IMR-90 (cell line): ENCODE results near the gene NPAS3.

Experiments used
- BHLHE40 ChIP-seq: fragments of 150-350 bp; IDR thresholded peaks from 2 replicates; pipeline ENCODE4 v1.6.1; 2016; ENCODE audit warnings: mild to moderate bottlenecking, low read depth, low read length
- CEBPB ChIP-seq: IDR thresholded peaks from 2 replicates; pipeline ENCODE4 v1.6.1; 2012; ENCODE audit warnings: low read depth, low read length, improper control_type of control experiment
- CHD1 ChIP-seq: IDR thresholded peaks from 2 replicates; pipeline ENCODE4 v1.6.1; 2012; ENCODE audit warnings: low read depth, low read length, improper control_type of control experiment
- MAFK ChIP-seq: IDR thresholded peaks from 2 replicates; pipeline ENCODE4 v1.6.1; 2012; ENCODE audit warnings: low read depth, low read length, improper control_type of control experiment
- MAZ ChIP-seq: IDR thresholded peaks from 2 replicates; pipeline ENCODE4 v1.6.1; 2012; ENCODE audit warnings: low read depth, mild to moderate bottlenecking, low read length, improper control_type of control experiment, moderate library complexity, borderline replicate concordance
- MXI1 ChIP-seq: IDR thresholded peaks from 2 replicates; pipeline ENCODE4 v1.6.1; 2012; ENCODE audit warnings: low read depth, mild to moderate bottlenecking, low read length, moderate library complexity, borderline replicate concordance
- POLR2A ChIP-seq: IDR thresholded peaks from 2 replicates; pipeline ENCODE4 v1.6.1; 2012; ENCODE audit warnings: mild to moderate bottlenecking, low read depth, low read length
- RAD21 ChIP-seq: IDR thresholded peaks from 2 replicates; pipeline ENCODE4 v1.6.1; 2012; ENCODE audit warnings: low read length, improper control_type of control experiment
- RCOR1 ChIP-seq: IDR thresholded peaks from 2 replicates; pipeline ENCODE4 v1.6.1; 2012; ENCODE audit warnings: mild to moderate bottlenecking, low read length, improper control_type of control experiment; ENCODE audit not compliant: insufficient replicate concordance
- RFX5 ChIP-seq: IDR thresholded peaks from 2 replicates; pipeline ENCODE4 v1.8.0; 2012; ENCODE audit warnings: low read depth, mild to moderate bottlenecking, low read length, moderate library complexity
- SMC3 ChIP-seq: fragments of 150-350 bp; IDR thresholded peaks from 2 replicates; pipeline ENCODE4 v1.6.1; 2016; ENCODE audit warnings: low read depth, mild to moderate bottlenecking, antibody characterized with exemption, low read length, moderate library complexity
- TF ChIP-seq, protein P1 (sequence below): conservative IDR thresholded peaks from 2 replicates; pipeline ENCODE4 v1.5.1; 2012; ENCODE audit warnings: mild to moderate bottlenecking, low read depth, low read length, improper control_type of control experiment
- TF ChIP-seq, protein P2 (sequence below): fragments of 150-350 bp; IDR thresholded peaks from 2 replicates; pipeline ENCODE4 v1.6.1; 2017; ENCODE audit warnings: mild to moderate bottlenecking, antibody characterized with exemption, low read length, low read depth
- TF ChIP-seq, protein P3 (sequence below): fragments of 150-350 bp; IDR thresholded peaks from 2 replicates; pipeline ENCODE4 v1.6.1; 2016; ENCODE audit warnings: low read depth, mild to moderate bottlenecking, low read length, moderate library complexity, borderline replicate concordance

DNA sequence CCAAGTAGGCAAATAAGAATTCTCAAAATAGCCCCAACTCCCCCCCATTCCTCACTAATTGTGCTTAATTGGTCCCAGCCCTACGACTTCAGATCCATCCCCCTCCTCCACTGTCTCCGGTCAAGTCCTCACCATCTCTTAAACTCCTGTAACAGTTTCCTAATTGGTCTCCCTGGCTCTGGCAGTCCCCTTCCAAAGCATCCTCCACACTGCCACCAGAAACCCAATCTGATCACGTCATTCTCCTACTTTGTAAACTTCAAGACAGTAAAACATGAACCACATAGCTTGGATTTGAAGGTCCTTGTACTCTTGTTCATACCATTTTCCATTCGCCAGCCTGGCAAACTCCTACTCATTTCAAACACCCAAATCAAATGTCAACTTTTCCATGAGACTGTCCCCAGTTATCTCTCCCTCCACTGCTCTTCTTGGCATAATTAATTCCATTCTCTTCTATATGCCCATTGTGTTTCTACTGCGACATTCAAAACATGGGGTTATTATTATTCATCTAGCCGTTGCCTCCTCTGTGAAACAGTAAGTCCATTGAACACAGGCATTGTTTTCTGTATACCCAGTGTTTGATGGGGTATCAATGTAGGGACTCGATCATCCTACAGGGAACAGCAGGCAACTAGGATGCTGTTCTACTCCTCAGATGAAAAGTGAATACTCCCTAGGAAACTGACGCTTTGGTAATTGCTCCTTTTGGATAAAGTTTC is 907.6 kb downstream of the NPAS3 start:
- TF ChIP-seq, protein P1, sequence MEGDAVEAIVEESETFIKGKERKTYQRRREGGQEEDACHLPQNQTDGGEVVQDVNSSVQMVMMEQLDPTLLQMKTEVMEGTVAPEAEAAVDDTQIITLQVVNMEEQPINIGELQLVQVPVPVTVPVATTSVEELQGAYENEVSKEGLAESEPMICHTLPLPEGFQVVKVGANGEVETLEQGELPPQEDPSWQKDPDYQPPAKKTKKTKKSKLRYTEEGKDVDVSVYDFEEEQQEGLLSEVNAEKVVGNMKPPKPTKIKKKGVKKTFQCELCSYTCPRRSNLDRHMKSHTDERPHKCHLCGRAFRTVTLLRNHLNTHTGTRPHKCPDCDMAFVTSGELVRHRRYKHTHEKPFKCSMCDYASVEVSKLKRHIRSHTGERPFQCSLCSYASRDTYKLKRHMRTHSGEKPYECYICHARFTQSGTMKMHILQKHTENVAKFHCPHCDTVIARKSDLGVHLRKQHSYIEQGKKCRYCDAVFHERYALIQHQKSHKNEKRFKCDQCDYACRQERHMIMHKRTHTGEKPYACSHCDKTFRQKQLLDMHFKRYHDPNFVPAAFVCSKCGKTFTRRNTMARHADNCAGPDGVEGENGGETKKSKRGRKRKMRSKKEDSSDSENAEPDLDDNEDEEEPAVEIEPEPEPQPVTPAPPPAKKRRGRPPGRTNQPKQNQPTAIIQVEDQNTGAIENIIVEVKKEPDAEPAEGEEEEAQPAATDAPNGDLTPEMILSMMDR, result no peak
- TF ChIP-seq MAZ, result no peak
- TF ChIP-seq CEBPB, result no peak
- no peak for TF ChIP-seq MAFK
- TF ChIP-seq POLR2A, result no peak
- no peak for TF ChIP-seq RAD21
- TF ChIP-seq MXI1, result no peak
- no peak for TF ChIP-seq CHD1
- TF ChIP-seq BHLHE40, result no peak
- TF ChIP-seq, protein P2, sequence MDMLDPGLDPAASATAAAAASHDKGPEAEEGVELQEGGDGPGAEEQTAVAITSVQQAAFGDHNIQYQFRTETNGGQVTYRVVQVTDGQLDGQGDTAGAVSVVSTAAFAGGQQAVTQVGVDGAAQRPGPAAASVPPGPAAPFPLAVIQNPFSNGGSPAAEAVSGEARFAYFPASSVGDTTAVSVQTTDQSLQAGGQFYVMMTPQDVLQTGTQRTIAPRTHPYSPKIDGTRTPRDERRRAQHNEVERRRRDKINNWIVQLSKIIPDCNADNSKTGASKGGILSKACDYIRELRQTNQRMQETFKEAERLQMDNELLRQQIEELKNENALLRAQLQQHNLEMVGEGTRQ, result no peak
- TF ChIP-seq, protein P3, sequence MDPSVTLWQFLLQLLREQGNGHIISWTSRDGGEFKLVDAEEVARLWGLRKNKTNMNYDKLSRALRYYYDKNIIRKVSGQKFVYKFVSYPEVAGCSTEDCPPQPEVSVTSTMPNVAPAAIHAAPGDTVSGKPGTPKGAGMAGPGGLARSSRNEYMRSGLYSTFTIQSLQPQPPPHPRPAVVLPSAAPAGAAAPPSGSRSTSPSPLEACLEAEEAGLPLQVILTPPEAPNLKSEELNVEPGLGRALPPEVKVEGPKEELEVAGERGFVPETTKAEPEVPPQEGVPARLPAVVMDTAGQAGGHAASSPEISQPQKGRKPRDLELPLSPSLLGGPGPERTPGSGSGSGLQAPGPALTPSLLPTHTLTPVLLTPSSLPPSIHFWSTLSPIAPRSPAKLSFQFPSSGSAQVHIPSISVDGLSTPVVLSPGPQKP, result no peak
- TF ChIP-seq RFX5, result no peak
- TF ChIP-seq SMC3, result no peak
- TF ChIP-seq RCOR1, result no peak
